Esophagus squamous epithelium (tissue), 5 donors: ENCODE measurements around the gene STON2. TPM values are rescaled to one million over a fixed set of nuclear protein-coding genes. Genes with fewer than 3 reads are reported as not detected.
"Not testable (repeated sequence)": the region's sequence is repeated elsewhere in the genome, so short reads cannot be mapped to it uniquely, and the experiment has no call there.

Experiments
- DNase-seq: peaks from one replicate; lab custom pipeline; 2025; lab: John Stamatoyannopoulos, UW
- H3K27ac ChIP-seq, 4 donors: fragments of 200-600 bp; sonication (generic); one replicate each; pipeline ENCODE4 v1.5.1; 2016 to 2019; ENCODE audit warnings: mild to moderate bottlenecking in 1 of 4
- H3K27me3 ChIP-seq, 4 donors: fragments of 200-600 bp; sonication (generic); 1 replicate in 3 of 4; 2 replicates in 1 of 4; pipeline versions ENCODE4 v1.5.1 to v1.6.0; 2017 to 2021; ENCODE audit warnings: antibody characterized with exemption in 1 of 4
- H3K36me3 ChIP-seq, 3 donors: fragments of 200-600 bp; sonication (generic); one replicate each; pipeline ENCODE4 v1.5.1; 2016 to 2019
- H3K4me1 ChIP-seq, 3 donors: fragments of 200-600 bp; sonication (generic); one replicate each; pipeline ENCODE4 v1.5.1; 2017 to 2019
- H3K4me3 ChIP-seq, 4 donors: fragments of 200-600 bp; sonication (generic); 1 replicate in 3 of 4; 2 replicates in 1 of 4; pipeline ENCODE4 v1.5.1; 2016 to 2019; ENCODE audit warnings: mild to moderate bottlenecking in 2 of 4, moderate library complexity in 1 of 4
- H3K9me3 ChIP-seq, 3 donors: fragments of 200-600 bp; sonication (generic); one replicate each; pipeline ENCODE4 v1.5.1; 2016 to 2019
- CTCF ChIP-seq, 6 experiments: fragments of 450-650 bp in 4 of 6; fragments of 200-600 bp in 2 of 6; sonication (generic) in 2 of 6; IDR thresholded peaks; one replicate each; pipeline ENCODE4 v1.5.1; 2016 to 2019; ENCODE audit warnings: antibody characterized with exemption in 6 of 6, mild to moderate bottlenecking in 4 of 6, moderate library complexity in 4 of 6
- POLR2A ChIP-seq, 4 donors: fragments of 450-650 bp; IDR thresholded peaks; one replicate each; pipeline ENCODE4 v1.6.1; 2017; ENCODE audit warnings: antibody characterized with exemption in 4 of 4, mild to moderate bottlenecking in 4 of 4, moderate library complexity in 3 of 4
- WGBS, 2 donors: methylation state at CpG; one replicate each; pipeline ENCODE4 v1.1.5; 2018; 5-methylcytosine and 5-hydroxymethylcytosine counted together
- intact Hi-C: fragments of 100-400 bp; cut with DNase I; formaldehyde crosslinking; loops from one replicate; pipeline ENCODE4 v1.15.0; 2022
- total RNA-seq, 4 donors: library from RNA; depleted of rRNA; stranded (reverse); fragments of >200 nt; gene quantifications; one replicate each; pipeline ENCODE4 v1.1.0, GENCODE V29; 2016
- donor health status: DM: yes; HTN: yes; CAD: no.

The STON2 gene
- total RNA-seq, 4 donors from 2014 or later, result 58.7 to 71.6 (median 67.1) TPM

- no peaks in the 10 kb centered on the region for H3K9me3 ChIP-seq
- intact Hi-C loops, result no loop called here
- H3K27me3 ChIP-seq, result no peaks in the 10 kb centered on the region
- TF ChIP-seq POLR2A (IDR thresholded peaks at IDR 0.05), result no peak
- TF ChIP-seq CTCF (IDR thresholded peaks at IDR 0.05), result no peak
- peaks cover 0 to 21% (median 0%) of the 10 kb centered on the region in 3 donors for H3K36me3 ChIP-seq
- H3K4me3 ChIP-seq, result no peak overlapping the region
- no peak overlapping the region for H3K27ac ChIP-seq
- DNase-seq, result no peak
- 50 to 73% methylated on average over 2 of the region's 2 CpGs for WGBS, 2 donors
- no peaks in the 10 kb centered on the region for H3K4me1 ChIP-seq
Observed at GRCh38 chr14:81256289-81256960, 143.7 kb downstream of the STON2 start.

- no peaks in the 10 kb centered on the region for H3K36me3 ChIP-seq
- DNase-seq, result no peak
- no peaks in the 10 kb centered on the region for H3K27me3 ChIP-seq
- H3K4me1 ChIP-seq, result peaks cover 0 to 6% (median 0%) of the 10 kb centered on the region in 3 donors
- TF ChIP-seq CTCF (IDR thresholded peaks at IDR 0.05) (peak in 1 of 6 experiments; percentile 12), POLR2A (IDR thresholded peaks at IDR 0.05) (no peak)
- H3K4me3 ChIP-seq, result no peak overlapping the region
- no peaks in the 10 kb centered on the region for H3K9me3 ChIP-seq
- intact Hi-C loops, result no loop called here
- 56 to 57% methylated on average over 1 of the region's 1 CpG for WGBS, 2 donors
- no peak overlapping the region for H3K27ac ChIP-seq
Observed at GRCh38 chr14:81252278-81252677, 147.8 kb downstream of the STON2 start.

- Histone ChIP-seq H3K9me3 (peaks cover 0 to 10% (median 0%) of the 10 kb centered on the region in 3 donors), H3K36me3 (no peaks in the 10 kb centered on the region), H3K4me3 (no peak overlapping the region), H3K27me3 (no peaks in the 10 kb centered on the region), H3K4me1 (peaks cover 0 to 14% (median 0%) of the 10 kb centered on the region in 3 donors), H3K27ac (no peak overlapping the region)
- 59% methylated on average over 8 of the region's 8 CpGs; no CpG with 5 or more reads in 1 of the 2 donors for WGBS, 2 donors
- no peak for DNase-seq
- intact Hi-C loops, result no loop called here
- TF ChIP-seq POLR2A (IDR thresholded peaks at IDR 0.05) (no peak), CTCF (IDR thresholded peaks at IDR 0.05) (no peak)
Observed at GRCh38 chr14:81247271-81247766, 152.8 kb downstream of the STON2 start.

- Histone ChIP-seq H3K4me3 (no peak overlapping the region), H3K9me3 (peaks cover 0 to 10% (median 0%) of the 10 kb centered on the region in 3 donors), H3K4me1 (peaks cover 0 to 14% (median 0%) of the 10 kb centered on the region in 3 donors), H3K27ac (no peak overlapping the region), H3K36me3 (no peaks in the 10 kb centered on the region), H3K27me3 (no peaks in the 10 kb centered on the region)
- no peak for DNase-seq
- intact Hi-C loops, result no loop called here
- TF ChIP-seq POLR2A (IDR thresholded peaks at IDR 0.05) (no peak), CTCF (IDR thresholded peaks at IDR 0.05) (no peak)
- WGBS, 2 donors, result 81 to 84% methylated on average over 10 to 14 of the region's 19 CpGs
Observed at GRCh38 chr14:81246461-81247270, 153.5 kb downstream of the STON2 start.

GRCh38 chr14:81245771-81246170, 154.4 kb downstream of the STON2 start:
- peaks cover 0 to 14% (median 0%) of the 10 kb centered on the region in 3 donors for H3K4me1 ChIP-seq
- H3K27ac ChIP-seq, result no peak overlapping the region
- peaks cover 0 to 10% (median 0%) of the 10 kb centered on the region in 3 donors for H3K9me3 ChIP-seq
- no peak overlapping the region for H3K4me3 ChIP-seq
- TF ChIP-seq POLR2A (IDR thresholded peaks at IDR 0.05) (no peak), CTCF (IDR thresholded peaks at IDR 0.05) (no peak)
- 33 to 64% methylated on average over 1 of the region's 1 CpG for WGBS, 2 donors
- intact Hi-C loops, result no loop called here
- no peak for DNase-seq
- H3K27me3 ChIP-seq, result no peaks in the 10 kb centered on the region
- H3K36me3 ChIP-seq, result no peaks in the 10 kb centered on the region

- H3K27ac ChIP-seq, H3K4me3 ChIP-seq, intact Hi-C loops, H3K27me3 ChIP-seq, H3K36me3 ChIP-seq, DNase-seq: not testable (repeated sequence)
- Histone ChIP-seq H3K9me3 (peaks cover 0 to 10% (median 0%) of the 10 kb centered on the region in 3 donors), H3K4me1 (peaks cover 0 to 14% (median 0%) of the 10 kb centered on the region in 3 donors)
- no CpG with 5 or more reads among the region's 28 CpGs for WGBS, 2 donors
Observed at GRCh38 chr14:81244431-81244830, 155.7 kb downstream of the STON2 start.
